GM21423 (cell line): ENCODE data around the gene EFCAB3.
"Not testable (repeated sequence)": the region's sequence is repeated elsewhere in the genome, so short reads cannot be mapped to it uniquely, and the experiment has no call there.

Experiments used
- ATAC-seq: cut with Tn5 transposase; IDR thresholded peaks from one replicate; pipeline ENCODE4 v1.9.1; 2021; ENCODE audit warnings: mild to moderate bottlenecking, moderate library complexity; ENCODE audit not compliant: unreplicated experiment

The EFCAB3 gene

GRCh38 chr17:62464422-62464821, 84.1 kb downstream of the EFCAB3 start:
- not testable (repeated sequence) for ATAC-seq

- ATAC-seq, result not testable (repeated sequence)
Observed at GRCh38 chr17:62465271-62465670, 84.9 kb downstream of the EFCAB3 start.
